HG02870 (cell line): ENCODE measurements around the gene ZNF460.

Experiments
- ATAC-seq: cut with Tn5 transposase; IDR thresholded peaks from one replicate; pipeline ENCODE4 v1.9.1; 2021; ENCODE audit warnings: mild to moderate bottlenecking, moderate library complexity; ENCODE audit not compliant: unreplicated experiment

ZNF460 gene

GRCh38 chr19:57338877-57339276 is 58.6 kb downstream of the ZNF460 start:
- no peak for ATAC-seq

GRCh38 chr19:57342582-57342981 is 62.3 kb downstream of the ZNF460 start:
- no peak for ATAC-seq
